Astrocyte (in vitro differentiated cells and primary cell): ENCODE results near the gene GPR89B. TPM values are rescaled to one million over a fixed set of nuclear protein-coding genes. Genes with fewer than 3 reads are reported as not detected.
"Not testable (repeated sequence)": the region's sequence is repeated elsewhere in the genome, so short reads cannot be mapped to it uniquely, and the experiment has no call there.

Experiments used
- DNase-seq: peaks from one replicate; pipeline ENCODE4 v3.0.0-alpha.2; 2010; ENCODE audit warnings: low read depth
- FAIRE-seq: peaks from 2 replicates; lab custom pipeline; 2011; peaks lifted over from hg19 to GRCh38; lab: Jason Lieb, UNC
- H2AFZ ChIP-seq: 2 replicates; pipeline ENCODE4 v1.6.0; 2012; ENCODE audit warnings: low read depth, low read length, inconsistent platforms
- H3K27ac ChIP-seq: 2 replicates; pipeline ENCODE4 v1.5.1; 2011; ENCODE audit warnings: low read depth, low read length, inconsistent platforms
- H3K27me3 ChIP-seq: 2 replicates; pipeline ENCODE4 v1.6.0; 2011; ENCODE audit warnings: low read length, inconsistent platforms; ENCODE audit not compliant: insufficient read depth
- H3K36me3 ChIP-seq: 2 replicates; pipeline ENCODE4 v1.5.1; 2011; ENCODE audit warnings: low read length, inconsistent platforms; ENCODE audit not compliant: insufficient read depth
- H3K4me1 ChIP-seq: 2 replicates; pipeline ENCODE4 v1.5.1; 2011; ENCODE audit warnings: low read length, inconsistent platforms; ENCODE audit not compliant: insufficient read depth
- H3K4me2 ChIP-seq: 2 replicates; pipeline ENCODE4 v1.6.0; 2012; ENCODE audit warnings: low read length, inconsistent platforms
- H3K4me3 ChIP-seq: 2 replicates; pipeline ENCODE4 v1.5.1; 2011; ENCODE audit warnings: low read depth, mild to moderate bottlenecking, low read length, inconsistent platforms; ENCODE audit not compliant: insufficient read depth
- H3K79me2 ChIP-seq: 2 replicates; pipeline ENCODE4 v1.6.0; 2012; ENCODE audit warnings: mild to moderate bottlenecking, low read length, inconsistent platforms; ENCODE audit not compliant: insufficient read depth
- H3K9ac ChIP-seq: 2 replicates; pipeline ENCODE4 v1.6.0; 2012; ENCODE audit warnings: mild to moderate bottlenecking, low read length, inconsistent platforms
- H3K9me3 ChIP-seq: 2 replicates; pipeline ENCODE4 v1.5.1; 2012; ENCODE audit warnings: low read depth, mild to moderate bottlenecking, low read length, inconsistent platforms; ENCODE audit not compliant: insufficient read depth
- H4K20me1 ChIP-seq: 2 replicates; pipeline ENCODE4 v1.6.0; 2012; ENCODE audit warnings: low read length, inconsistent platforms; ENCODE audit not compliant: insufficient read depth
- H3K27ac Mint-ChIP-seq: one replicate; pipeline ENCODE4 v1.8.0; 2021; ENCODE audit warnings: mild to moderate bottlenecking, mixed read lengths; ENCODE audit not compliant: unreplicated experiment
- H3K27me3 Mint-ChIP-seq: one replicate; pipeline ENCODE4 v1.8.0; 2021; ENCODE audit warnings: low read depth, mixed read lengths; ENCODE audit not compliant: unreplicated experiment
- H3K36me3 Mint-ChIP-seq: one replicate; pipeline ENCODE4 v1.8.0; 2021; ENCODE audit warnings: low read depth, mixed read lengths; ENCODE audit not compliant: unreplicated experiment
- H3K4me1 Mint-ChIP-seq: one replicate; pipeline ENCODE4 v1.8.0; 2021; ENCODE audit warnings: low read depth, mixed read lengths; ENCODE audit not compliant: unreplicated experiment
- H3K4me3 Mint-ChIP-seq: one replicate; pipeline ENCODE4 v1.8.0; 2021; ENCODE audit warnings: mild to moderate bottlenecking, moderate library complexity, mixed read lengths; ENCODE audit not compliant: unreplicated experiment
- H3K9me3 Mint-ChIP-seq: one replicate; pipeline ENCODE4 v1.8.0; 2021; ENCODE audit warnings: mild to moderate bottlenecking, mixed read lengths; ENCODE audit not compliant: unreplicated experiment
- EZH2 ChIP-seq: IDR thresholded peaks from 2 replicates; pipeline ENCODE4 v1.6.1; 2012; ENCODE audit warnings: mild to moderate bottlenecking, low read length, inconsistent platforms; ENCODE audit not compliant: insufficient read depth
- total RNA-seq: library from RNA; stranded (reverse); gene quantifications from 2 replicates; pipeline ENCODE4 v1.2.1, GENCODE V29; 2021
- TF ChIP-seq, protein P1 (sequence below): IDR thresholded peaks from 2 replicates; pipeline ENCODE4 v1.5.1; 2011; ENCODE audit warnings: low read depth, mild to moderate bottlenecking, inconsistent platforms, low read length, moderate library complexity; ENCODE audit not compliant: insufficient read depth

Gene GPR89B
- total RNA-seq, 1 donor from 2014 or later = 13.0 TPM

GRCh38 chr1:147913362-147913942 is 14.8 kb upstream of the GPR89B start:
- H3K4me2 ChIP-seq = no peak overlapping the region
- Mint-ChIP-seq H3K36me3 (no peaks in the 10 kb centered on the region), H3K27ac (no peak overlapping the region), H3K27me3 (peaks cover 21% of the 10 kb centered on the region), H3K4me3 (no peak overlapping the region), H3K9me3 (no peaks in the 10 kb centered on the region), H3K4me1 (no peaks in the 10 kb centered on the region)
- no peaks in the 10 kb centered on the region for H3K36me3 ChIP-seq
- no peaks in the 10 kb centered on the region for H4K20me1 ChIP-seq
- peaks cover 3% of the 10 kb centered on the region for H3K27me3 ChIP-seq
- no peaks in the 10 kb centered on the region for H3K79me2 ChIP-seq
- no peak overlapping the region for H3K27ac ChIP-seq
- H3K4me3 ChIP-seq = no peak overlapping the region
- H3K9me3 ChIP-seq = no peaks in the 10 kb centered on the region
- H3K4me1 ChIP-seq = no peaks in the 10 kb centered on the region
- FAIRE-seq (no peak), DNase-seq (no peak)
- TF ChIP-seq, protein P1, sequence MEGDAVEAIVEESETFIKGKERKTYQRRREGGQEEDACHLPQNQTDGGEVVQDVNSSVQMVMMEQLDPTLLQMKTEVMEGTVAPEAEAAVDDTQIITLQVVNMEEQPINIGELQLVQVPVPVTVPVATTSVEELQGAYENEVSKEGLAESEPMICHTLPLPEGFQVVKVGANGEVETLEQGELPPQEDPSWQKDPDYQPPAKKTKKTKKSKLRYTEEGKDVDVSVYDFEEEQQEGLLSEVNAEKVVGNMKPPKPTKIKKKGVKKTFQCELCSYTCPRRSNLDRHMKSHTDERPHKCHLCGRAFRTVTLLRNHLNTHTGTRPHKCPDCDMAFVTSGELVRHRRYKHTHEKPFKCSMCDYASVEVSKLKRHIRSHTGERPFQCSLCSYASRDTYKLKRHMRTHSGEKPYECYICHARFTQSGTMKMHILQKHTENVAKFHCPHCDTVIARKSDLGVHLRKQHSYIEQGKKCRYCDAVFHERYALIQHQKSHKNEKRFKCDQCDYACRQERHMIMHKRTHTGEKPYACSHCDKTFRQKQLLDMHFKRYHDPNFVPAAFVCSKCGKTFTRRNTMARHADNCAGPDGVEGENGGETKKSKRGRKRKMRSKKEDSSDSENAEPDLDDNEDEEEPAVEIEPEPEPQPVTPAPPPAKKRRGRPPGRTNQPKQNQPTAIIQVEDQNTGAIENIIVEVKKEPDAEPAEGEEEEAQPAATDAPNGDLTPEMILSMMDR = no peak
- TF ChIP-seq EZH2 = no peak
- H2AFZ ChIP-seq = no peak overlapping the region
- H3K9ac ChIP-seq = no peak overlapping the region

DNA sequence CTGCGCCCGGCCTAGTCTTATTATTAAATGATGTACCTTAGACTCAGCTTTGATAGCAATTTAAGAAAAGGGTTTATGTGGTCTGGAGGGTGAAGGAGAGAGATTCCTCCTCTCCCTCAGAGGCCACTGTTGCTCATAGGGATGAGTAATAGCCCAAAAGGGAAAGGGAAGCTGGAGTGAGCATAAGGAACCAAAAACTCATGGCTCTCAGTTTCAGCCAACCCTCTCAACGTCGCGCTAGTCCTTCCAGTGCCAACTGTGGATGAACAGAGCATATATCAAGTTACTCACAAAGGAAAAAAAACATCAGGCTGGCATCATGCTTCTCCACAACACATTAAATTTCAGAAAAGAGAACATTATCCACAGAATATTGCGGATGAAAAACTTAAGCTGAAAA is 8.3 kb upstream of the GPR89B start:
- Histone ChIP-seq H3K79me2 (no peaks in the 10 kb centered on the region), H3K36me3 (no peaks in the 10 kb centered on the region), H3K27ac (no peak overlapping the region), H3K9ac (no peak overlapping the region), H3K9me3 (no peaks in the 10 kb centered on the region), H2AFZ (no peak overlapping the region), H3K4me3 (no peak overlapping the region), H3K27me3 (no peaks in the 10 kb centered on the region), H3K4me2 (no peak overlapping the region), H3K4me1 (no peaks in the 10 kb centered on the region), H4K20me1 (no peaks in the 10 kb centered on the region)
- Mint-ChIP-seq H3K4me1 (peaks cover 10% of the 10 kb centered on the region), H3K9me3 (no peaks in the 10 kb centered on the region), H3K4me3 (no peak overlapping the region), H3K27me3 (no peaks in the 10 kb centered on the region), H3K36me3 (no peaks in the 10 kb centered on the region), H3K27ac (no peak overlapping the region)
- no peak for FAIRE-seq
- TF ChIP-seq, protein P1 = no peak
- no peak for TF ChIP-seq EZH2
- no peak for DNase-seq

GRCh38 chr1:147924813-147925212 is 3.4 kb upstream of the GPR89B start:
- H3K9ac ChIP-seq = no peak overlapping the region
- Mint-ChIP-seq H3K36me3 (no peaks in the 10 kb centered on the region), H3K4me1 (peaks cover 13% of the 10 kb centered on the region), H3K27ac (no peak overlapping the region), H3K9me3 (no peaks in the 10 kb centered on the region), H3K4me3 (no peak overlapping the region), H3K27me3 (no peaks in the 10 kb centered on the region)
- H3K27me3 ChIP-seq = no peaks in the 10 kb centered on the region
- no peak overlapping the region for H3K27ac ChIP-seq
- H3K4me1 ChIP-seq = no peaks in the 10 kb centered on the region
- no peaks in the 10 kb centered on the region for H4K20me1 ChIP-seq
- H3K4me2 ChIP-seq = no peak overlapping the region
- H2AFZ ChIP-seq = no peak overlapping the region
- TF ChIP-seq, protein P1 = no peak
- TF ChIP-seq EZH2 = no peak
- H3K79me2 ChIP-seq = no peaks in the 10 kb centered on the region
- no peak for DNase-seq
- no peaks in the 10 kb centered on the region for H3K9me3 ChIP-seq
- no peaks in the 10 kb centered on the region for H3K36me3 ChIP-seq
- no peak overlapping the region for H3K4me3 ChIP-seq
- FAIRE-seq = no peak

DNA sequence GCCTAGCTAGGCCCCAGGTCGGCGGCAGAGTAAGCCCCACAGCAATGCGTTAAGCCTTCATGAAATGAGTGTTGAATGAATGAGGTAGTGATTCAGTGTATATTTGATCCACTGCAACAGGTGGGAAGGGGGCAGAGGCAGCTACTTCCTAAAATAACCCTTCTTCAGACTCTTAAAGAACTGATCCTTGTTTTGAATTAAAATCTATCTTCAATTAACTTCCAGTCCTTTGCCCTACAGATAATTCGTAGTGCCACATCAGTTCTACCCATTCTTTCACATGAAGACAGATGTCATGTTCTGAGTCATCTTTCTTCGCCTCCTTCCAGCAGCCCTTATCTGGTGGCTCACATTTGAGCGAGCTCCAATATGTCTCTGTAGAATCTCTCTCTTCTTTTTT is 1.0 kb upstream of the GPR89B start:
- not testable (repeated sequence) for H3K27me3 ChIP-seq, H3K36me3 Mint-ChIP-seq, FAIRE-seq, H3K27ac ChIP-seq, H3K4me1 ChIP-seq, H3K27ac Mint-ChIP-seq, DNase-seq, H4K20me1 ChIP-seq, H3K79me2 ChIP-seq, H2AFZ ChIP-seq, H3K4me3 Mint-ChIP-seq, H3K4me2 ChIP-seq, H3K27me3 Mint-ChIP-seq, H3K4me3 ChIP-seq, H3K36me3 ChIP-seq, H3K9me3 Mint-ChIP-seq, H3K9ac ChIP-seq, H3K4me1 Mint-ChIP-seq, H3K9me3 ChIP-seq
